K562 (cell line): ENCODE measurements around the gene OR1N1. TPM values are rescaled to one million over a fixed set of nuclear protein-coding genes. Genes with fewer than 3 reads are reported as not detected.

Experiments
- BCL6 ChIP-seq: fragments of 250-450 bp; sonication (Bioruptor Pico); IDR thresholded peaks from 2 replicates; pipeline ENCODE4 v1.4.0; 2020
- CBX5 ChIP-seq: IDR thresholded peaks from 2 replicates; pipeline ENCODE4 v1.6.1; 2014; ENCODE audit warnings: low read depth, borderline replicate concordance
- MIER1 ChIP-seq: fragments of 450-650 bp; IDR thresholded peaks from 2 replicates; pipeline ENCODE4 v1.6.1; 2016; ENCODE audit warnings: antibody characterized with exemption, mild to moderate bottlenecking, low read depth
- MYC ChIP-seq, 2 experiments: fragments of 250-450 bp in 1 of 2; sonication (Bioruptor Pico) in 1 of 2; IDR thresholded peaks; 2 replicates each; pipeline versions ENCODE4 v1.5.1 to v1.6.1; 2012 to 2021; ENCODE audit warnings: low read depth in 2 of 2, borderline replicate concordance in 1 of 2, improper control_type of control experiment in 1 of 2, low read length in 1 of 2, mild to moderate bottlenecking in 1 of 2, moderate library complexity in 1 of 2
- OTX1 ChIP-seq: fragments of 450-650 bp; formaldehyde crosslinking; IDR thresholded peaks from 2 replicates; pipeline ENCODE4 v1.4.0; 2022; ENCODE audit warnings: mild to moderate bottlenecking
- TRIM28 ChIP-seq: fragments of 450-650 bp; IDR thresholded peaks from 2 replicates; pipeline ENCODE4 v1.6.1; 2017
- XRCC4 ChIP-seq: IDR thresholded peaks from one replicate; pipeline ENCODE4 v1.6.1; 2011; ENCODE audit not compliant: insufficient read depth, insufficient read length; ENCODE audit errors: extremely low read depth
- polyA plus RNA-seq, 8 experiments: library from polyadenylated mRNA; depleted of rRNA in 4 of 8; stranded (reverse) in 5 of 8; unstranded in 3 of 8; fragments of >200 nt; fragmentation: Nextera tagmentation in 2 of 8; fragmentation: Illumina TruSeq in 1 of 8; extraction: Ambion mirVana in 2 of 8; extraction: Trizol in 1 of 8; gene quantifications; 2 replicates each; pipeline versions ENCODE4 v1.2.1 to v1.2.3, GENCODE V29; 2011 to 2014; ENCODE audit warnings: inconsistent platforms in 1 of 8, missing spikeins in 1 of 8
- total RNA-seq, 7 experiments: library from RNA; depleted of rRNA in 6 of 7; stranded (reverse); fragments of >200 nt in 6 of 7; fragmentation: Illumina TruSeq in 2 of 7; extraction: Trizol in 2 of 7; gene quantifications; 2 replicates each; pipeline versions ENCODE4 v1.2.1 to v1.2.3, GENCODE V29; 2011 to 2021; ENCODE audit warnings: low replicate concordance in 1 of 7
- TF ChIP-seq, protein P1 (sequence below), 2 experiments: IDR thresholded peaks; 2 replicates each; pipeline ENCODE4 v1.6.1; 2012; ENCODE audit warnings: improper control_type of control experiment in 2 of 2, low read depth in 2 of 2, low read length in 2 of 2, borderline replicate concordance in 1 of 2
- TF ChIP-seq, protein P2 (sequence below): fragments of 450-650 bp; formaldehyde crosslinking; IDR thresholded peaks from 2 replicates; pipeline ENCODE4 v1.4.0; 2020; ENCODE audit warnings: mild to moderate bottlenecking, moderate library complexity
- TF ChIP-seq, protein P3 (sequence below): fragments of 200-800 bp; sonication (Bioruptor generic); IDR thresholded peaks from 2 replicates; pipeline ENCODE4 v1.6.1; 2017; ENCODE audit warnings: missing genetic modification characterization, missing compliant biosample characterization

OR1N1 gene
- total and polyA plus RNA-seq, 9 of the 15 experiments (the other 6 are each of a cell fraction or from before 2014, with no cell fraction given): not detected

DNA sequence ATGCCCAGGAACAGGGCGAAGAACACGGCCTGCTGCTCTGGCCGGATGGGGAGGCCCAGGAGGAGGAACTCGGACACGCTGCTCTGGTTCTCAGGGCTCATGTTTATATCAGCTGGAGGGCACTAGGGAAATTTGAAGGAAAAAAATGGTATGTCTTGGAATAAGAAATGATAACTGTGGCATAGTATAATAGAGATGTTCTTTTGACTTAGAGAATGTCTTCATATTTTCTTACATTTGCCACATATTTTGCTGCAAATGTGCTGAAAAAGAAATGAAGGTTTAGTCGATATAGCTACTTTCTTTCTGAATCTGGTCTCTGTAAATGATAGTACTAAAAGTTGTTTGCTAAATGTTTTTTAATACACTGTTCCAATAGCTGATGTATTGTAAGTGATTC is 49.3 kb downstream of the OR1N1 start, which contains the start of gene OR1J1 (continued):
- TF ChIP-seq, protein P1, sequence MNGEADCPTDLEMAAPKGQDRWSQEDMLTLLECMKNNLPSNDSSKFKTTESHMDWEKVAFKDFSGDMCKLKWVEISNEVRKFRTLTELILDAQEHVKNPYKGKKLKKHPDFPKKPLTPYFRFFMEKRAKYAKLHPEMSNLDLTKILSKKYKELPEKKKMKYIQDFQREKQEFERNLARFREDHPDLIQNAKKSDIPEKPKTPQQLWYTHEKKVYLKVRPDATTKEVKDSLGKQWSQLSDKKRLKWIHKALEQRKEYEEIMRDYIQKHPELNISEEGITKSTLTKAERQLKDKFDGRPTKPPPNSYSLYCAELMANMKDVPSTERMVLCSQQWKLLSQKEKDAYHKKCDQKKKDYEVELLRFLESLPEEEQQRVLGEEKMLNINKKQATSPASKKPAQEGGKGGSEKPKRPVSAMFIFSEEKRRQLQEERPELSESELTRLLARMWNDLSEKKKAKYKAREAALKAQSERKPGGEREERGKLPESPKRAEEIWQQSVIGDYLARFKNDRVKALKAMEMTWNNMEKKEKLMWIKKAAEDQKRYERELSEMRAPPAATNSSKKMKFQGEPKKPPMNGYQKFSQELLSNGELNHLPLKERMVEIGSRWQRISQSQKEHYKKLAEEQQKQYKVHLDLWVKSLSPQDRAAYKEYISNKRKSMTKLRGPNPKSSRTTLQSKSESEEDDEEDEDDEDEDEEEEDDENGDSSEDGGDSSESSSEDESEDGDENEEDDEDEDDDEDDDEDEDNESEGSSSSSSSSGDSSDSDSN (IDR thresholded peaks at IDR 0.05; ENCODE audit: borderline replicate concordance in 1 of 2, low read depth in 2 of 2, low read length in 2 of 2): no peak
- TF ChIP-seq, protein P2, sequence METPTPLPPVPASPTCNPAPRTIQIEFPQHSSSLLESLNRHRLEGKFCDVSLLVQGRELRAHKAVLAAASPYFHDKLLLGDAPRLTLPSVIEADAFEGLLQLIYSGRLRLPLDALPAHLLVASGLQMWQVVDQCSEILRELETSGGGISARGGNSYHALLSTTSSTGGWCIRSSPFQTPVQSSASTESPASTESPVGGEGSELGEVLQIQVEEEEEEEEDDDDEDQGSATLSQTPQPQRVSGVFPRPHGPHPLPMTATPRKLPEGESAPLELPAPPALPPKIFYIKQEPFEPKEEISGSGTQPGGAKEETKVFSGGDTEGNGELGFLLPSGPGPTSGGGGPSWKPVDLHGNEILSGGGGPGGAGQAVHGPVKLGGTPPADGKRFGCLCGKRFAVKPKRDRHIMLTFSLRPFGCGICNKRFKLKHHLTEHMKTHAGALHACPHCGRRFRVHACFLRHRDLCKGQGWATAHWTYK (CRISPR knock-in tag): no peak
- TF ChIP-seq TRIM28 (no peak), BCL6 (CRISPR knock-in tag) (no peak), OTX1 (CRISPR knock-in tag) (no peak), CBX5 (no peak), XRCC4 (no peak), MYC (IDR thresholded peaks at IDR 0.05; ENCODE audit: low read depth, low read length) (no peak), MYC (CRISPR knock-in tag; IDR thresholded peaks at IDR 0.05; ENCODE audit: borderline replicate concordance, low read depth) (no peak), MIER1 (no peak)
- TF ChIP-seq, protein P3, sequence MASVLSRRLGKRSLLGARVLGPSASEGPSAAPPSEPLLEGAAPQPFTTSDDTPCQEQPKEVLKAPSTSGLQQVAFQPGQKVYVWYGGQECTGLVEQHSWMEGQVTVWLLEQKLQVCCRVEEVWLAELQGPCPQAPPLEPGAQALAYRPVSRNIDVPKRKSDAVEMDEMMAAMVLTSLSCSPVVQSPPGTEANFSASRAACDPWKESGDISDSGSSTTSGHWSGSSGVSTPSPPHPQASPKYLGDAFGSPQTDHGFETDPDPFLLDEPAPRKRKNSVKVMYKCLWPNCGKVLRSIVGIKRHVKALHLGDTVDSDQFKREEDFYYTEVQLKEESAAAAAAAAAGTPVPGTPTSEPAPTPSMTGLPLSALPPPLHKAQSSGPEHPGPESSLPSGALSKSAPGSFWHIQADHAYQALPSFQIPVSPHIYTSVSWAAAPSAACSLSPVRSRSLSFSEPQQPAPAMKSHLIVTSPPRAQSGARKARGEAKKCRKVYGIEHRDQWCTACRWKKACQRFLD (CRISPR knock-in tag): no peak
